CD4-positive, alpha-beta T cell (primary cell): ENCODE results near the gene CMTM1. TPM values are rescaled to one million over a fixed set of nuclear protein-coding genes. Genes with fewer than 3 reads are reported as not detected.

Source experiments
- total RNA-seq, 174 experiments: library from RNA in 2 of 174; stranded (reverse) in 2 of 174; gene quantifications; one replicate each; pipeline ENCODE4 v1.2.3 and lab custom pipeline; 2021 to 2026

The CMTM1 gene
- total RNA-seq, 2 experiments from 2014 or later, result 0.66 to 1.1 TPM

Other genes starting within 250 kb of the CMTM1 start
- gene CDH5, start 199.7 kb upstream of the CMTM1 start, total RNA-seq, result not detected
- gene BEAN1, start 139.1 kb upstream of the CMTM1 start, total RNA-seq, result not detected
- gene TK2, start 16.3 kb upstream of the CMTM1 start, total RNA-seq, result 1 to 10 TPM; 3.6 to 5.1 TPM
- gene CKLF, start 13.9 kb upstream of the CMTM1 start, total RNA-seq, result 10 to 100 TPM; 10.6 to 14.1 TPM
- gene CMTM2, start 13.0 kb downstream of the CMTM1 start, total RNA-seq, result not detected
- 10 to 100 TPM; 46.3 to 49.3 TPM for gene CMTM3, start 38.3 kb downstream of the CMTM1 start, total RNA-seq
- gene CMTM4, start 130.3 kb downstream of the CMTM1 start, total RNA-seq, result 1 to 10 TPM; 1.1 to 1.6 TPM
- 10 to 100 TPM; 81.8 to 82.4 TPM for gene DYNC1LI2, start 185.2 kb downstream of the CMTM1 start, total RNA-seq
- under 1 TPM; 0.11 to 0.22 TPM for gene TERB1, start 235.1 kb downstream of the CMTM1 start, total RNA-seq